NCI-H2227 treated with DMSO at 0.1 percent for 48 hours (cell line): ENCODE data around the gene KIF3C.
A peak's percentile ranks its signal among the peaks of the same experiment; 100 is the strongest.
"Not testable (repeated sequence)": the region's sequence is repeated elsewhere in the genome, so short reads cannot be mapped to it uniquely, and the experiment has no call there.

Source experiments
- DNase-seq: peaks from one replicate; lab custom pipeline; 2025; lab: John Stamatoyannopoulos, UW

The KIF3C gene

DNA sequence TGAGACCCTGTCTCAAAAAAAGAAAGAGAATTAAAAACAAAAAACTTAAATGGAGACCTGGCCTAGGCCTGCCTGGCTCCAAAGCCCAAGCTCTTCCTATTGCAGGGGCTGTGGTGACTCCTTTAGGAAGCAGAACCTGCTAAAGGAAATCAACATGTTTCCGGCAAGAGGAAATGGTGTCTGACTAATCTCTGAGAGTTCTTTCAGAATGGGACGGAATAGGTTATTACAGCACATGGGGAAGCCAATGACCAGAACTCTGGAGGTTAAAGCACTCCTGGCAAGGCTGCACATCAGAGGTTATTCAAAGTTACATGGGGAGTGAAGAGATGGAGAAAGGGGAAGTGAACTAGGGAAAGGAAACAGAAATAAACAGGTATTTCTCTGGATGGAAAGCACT, 21.4 kb downstream of the KIF3C start:
- DNase-seq, result no peak

DNA sequence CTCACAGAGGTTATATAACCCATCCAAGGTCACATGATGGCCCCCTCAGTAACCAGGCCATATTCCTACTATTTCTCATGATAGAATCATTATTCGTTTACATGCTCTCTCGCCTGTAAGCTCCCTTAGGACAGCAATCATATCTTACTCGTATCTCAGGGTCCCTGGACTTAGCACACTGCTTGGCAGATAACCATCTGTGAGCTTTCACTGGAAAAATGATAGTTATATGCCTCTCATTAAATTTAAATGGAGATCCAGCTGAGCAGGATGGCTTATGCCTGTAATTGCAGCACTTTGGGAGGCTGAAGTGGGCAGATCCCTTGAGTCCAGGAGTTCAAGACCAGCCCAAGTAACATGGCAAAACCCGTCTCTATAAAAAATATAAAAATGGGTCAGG, 21.9 kb downstream of the KIF3C start:
- peak; percentile 10 for DNase-seq

DNA sequence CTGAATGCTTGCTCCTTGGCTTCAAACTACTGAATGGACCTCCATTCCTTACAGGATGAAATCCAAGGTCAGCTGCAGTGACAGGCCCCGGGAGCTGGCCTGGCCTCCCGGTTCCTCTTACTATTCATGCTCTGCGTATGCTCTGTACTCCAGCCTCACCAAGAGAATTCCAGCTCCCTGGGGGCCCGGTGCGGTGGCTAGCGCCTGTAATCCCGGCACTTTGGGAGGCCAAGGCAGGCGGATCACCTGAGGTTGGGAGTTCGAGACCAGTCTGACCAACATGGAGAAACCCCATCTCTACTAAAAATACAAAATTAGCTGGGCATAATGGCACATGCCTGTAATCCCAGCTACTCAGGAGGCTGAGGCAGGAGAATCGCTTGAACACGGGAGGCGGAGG, 23.7 kb downstream of the KIF3C start:
- not testable (repeated sequence) for DNase-seq

DNA sequence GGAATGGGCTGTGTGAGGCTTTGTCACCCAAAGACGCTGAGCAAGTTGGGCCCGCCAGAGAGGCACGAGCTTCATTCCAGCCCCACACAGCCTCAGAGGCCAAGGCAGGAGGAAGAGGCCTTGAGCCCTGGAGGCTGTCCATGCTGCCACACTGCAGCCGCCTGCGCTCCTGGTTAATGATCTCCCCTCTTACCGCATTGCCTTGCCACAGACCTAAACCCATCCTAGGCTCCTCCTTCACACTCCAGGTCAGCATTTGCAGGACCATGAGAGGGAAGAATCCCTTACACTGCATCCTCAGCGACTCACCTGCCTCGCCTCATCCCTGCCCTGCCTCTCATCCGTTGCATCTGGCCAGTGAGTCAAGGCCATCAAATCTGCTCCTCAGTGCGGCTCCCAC, 24.6 kb downstream of the KIF3C start:
- no peak for DNase-seq

DNA sequence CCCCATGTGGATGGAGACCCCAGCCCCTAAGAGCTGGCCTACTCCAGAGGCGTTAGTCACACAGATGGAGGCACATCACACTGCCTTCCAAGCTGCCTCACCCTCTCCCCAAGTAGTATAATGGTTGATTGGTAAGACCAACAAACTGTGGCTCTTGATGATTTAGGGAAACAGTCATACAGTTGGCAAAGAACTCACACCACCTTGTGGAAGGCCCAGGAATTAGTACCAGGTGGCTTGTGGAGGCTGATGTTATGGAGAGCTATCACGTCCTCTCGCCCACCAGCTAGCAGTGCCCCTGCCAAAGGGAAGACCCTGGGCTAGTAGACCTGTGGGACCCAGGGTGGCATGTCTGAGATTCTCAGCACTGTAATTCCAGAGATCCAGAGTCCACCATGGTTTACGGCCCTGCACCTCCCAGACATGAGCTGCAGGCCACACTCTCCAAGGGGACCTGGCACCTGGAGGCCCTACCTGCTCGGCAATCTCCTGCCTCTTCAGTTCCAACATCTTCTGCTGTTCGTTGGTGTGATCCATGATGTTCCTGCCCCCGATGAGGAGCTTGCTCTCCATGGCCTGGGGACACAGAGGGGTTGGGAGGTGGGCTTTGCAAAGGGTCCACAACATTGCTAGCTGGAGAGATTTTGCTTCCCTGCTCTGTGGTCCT, 26.3 kb downstream of the KIF3C start:
- no peak for DNase-seq

DNA sequence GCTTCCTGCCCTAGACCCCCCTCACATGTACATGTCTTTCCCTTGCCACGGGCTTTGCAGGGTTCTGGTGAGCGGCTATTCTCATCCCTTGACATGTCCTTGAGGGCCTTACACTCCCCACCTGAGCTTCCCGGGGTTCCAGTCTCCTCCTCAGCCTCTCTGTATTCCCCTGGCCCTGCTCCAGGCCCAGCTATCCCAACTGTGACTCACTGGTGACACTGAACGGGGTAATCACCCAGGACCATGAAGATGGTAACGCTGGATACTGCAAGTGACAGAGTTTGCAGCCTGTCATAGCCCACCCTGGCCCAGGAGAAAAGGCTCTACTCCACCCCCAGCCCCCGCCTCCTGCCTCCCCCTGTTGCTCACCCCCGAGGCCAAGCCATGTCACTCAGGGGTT, 27.3 kb downstream of the KIF3C start:
- no peak for DNase-seq

DNA sequence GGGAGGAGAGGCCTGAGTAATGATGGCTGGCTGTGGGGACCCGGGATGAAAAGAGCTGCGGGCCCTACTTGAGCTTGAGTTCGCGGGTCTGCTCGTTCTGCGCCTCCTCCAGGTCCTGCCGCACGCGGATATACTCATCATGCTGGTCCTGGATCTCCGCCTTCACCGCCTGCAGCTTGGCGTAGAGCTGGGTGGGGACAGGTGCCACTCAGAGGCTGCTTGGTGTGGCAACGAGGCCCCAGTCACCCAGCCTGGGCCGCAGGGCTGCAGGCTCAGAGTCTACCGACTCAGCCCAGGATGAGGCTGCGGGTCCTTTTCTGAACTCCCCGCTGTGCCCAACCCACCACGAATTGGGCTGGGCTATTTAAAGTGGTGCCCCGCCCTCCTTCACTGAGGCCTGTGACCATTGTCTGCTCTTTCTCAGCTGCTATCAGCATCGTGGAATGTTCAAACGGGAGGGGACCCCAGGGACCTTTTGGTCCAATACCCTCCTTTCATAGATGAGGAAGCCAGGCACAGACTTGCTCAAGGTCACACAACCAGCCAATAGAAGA, 28.0 kb downstream of the KIF3C start:
- DNase-seq, result no peak

DNA sequence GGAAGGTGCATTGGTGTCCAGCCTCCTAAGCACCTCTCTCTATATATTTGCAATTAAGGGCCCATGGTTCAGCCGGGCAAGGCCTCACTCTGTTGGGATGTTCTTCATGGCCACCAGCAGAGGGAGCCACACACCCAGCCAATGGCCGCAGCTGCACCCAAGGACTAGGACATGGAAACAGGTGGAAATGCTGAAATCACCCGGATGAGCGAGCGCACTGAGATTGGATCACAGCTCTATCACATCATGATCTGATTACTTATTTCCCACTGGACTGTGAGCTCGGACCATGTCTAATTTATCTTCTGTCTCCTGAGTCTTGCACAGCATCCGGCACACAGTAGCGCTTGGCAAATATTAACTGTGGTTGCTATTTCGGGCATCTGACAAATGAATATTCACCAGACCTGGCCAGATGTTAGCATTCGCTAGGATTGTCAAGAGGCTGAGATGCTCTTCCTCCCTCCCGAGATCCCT, 31.2 kb downstream of the KIF3C start:
- DNase-seq, result peak; percentile 94

DNA sequence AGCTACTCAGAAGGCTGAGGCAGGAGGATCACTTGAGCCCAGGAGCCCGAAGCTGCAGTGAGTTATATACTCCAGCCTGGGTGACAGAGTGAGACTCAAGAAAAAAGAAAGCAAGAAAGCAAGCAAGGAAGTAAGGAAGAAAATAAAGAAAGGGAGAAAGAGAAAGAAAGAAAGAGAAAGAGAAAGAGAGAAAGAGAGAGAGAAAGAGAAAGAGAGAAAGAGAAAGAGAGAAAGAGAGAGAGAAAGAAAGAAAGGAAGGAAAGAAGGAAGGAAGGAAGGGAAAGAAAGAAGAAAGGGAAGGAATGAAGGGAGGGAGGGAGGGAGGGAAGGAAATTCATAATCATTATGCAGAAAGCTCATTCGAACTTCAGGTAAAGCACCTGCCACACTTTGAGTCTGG, 33.9 kb downstream of the KIF3C start:
- DNase-seq, result no peak

DNA sequence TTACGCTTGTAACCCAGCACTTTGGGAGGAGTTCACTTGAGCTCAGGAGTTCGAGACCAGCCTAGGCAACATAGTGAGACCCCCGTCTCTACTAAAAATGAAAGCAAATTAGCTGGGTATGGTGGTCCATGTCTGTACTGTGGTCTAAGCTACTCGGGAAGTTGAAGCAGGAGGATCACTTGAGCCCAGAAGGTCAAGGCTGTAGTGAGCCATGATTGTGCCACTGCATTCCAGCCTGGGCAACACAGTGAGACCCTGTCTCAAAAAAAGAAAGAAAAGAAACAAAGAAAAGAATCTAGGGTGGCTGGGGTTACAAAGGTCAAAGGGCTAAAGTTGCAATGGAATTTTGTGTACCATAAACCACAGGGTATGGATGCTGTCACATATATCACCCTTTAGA, 41.3 kb downstream of the KIF3C start:
- DNase-seq, result no peak

DNA sequence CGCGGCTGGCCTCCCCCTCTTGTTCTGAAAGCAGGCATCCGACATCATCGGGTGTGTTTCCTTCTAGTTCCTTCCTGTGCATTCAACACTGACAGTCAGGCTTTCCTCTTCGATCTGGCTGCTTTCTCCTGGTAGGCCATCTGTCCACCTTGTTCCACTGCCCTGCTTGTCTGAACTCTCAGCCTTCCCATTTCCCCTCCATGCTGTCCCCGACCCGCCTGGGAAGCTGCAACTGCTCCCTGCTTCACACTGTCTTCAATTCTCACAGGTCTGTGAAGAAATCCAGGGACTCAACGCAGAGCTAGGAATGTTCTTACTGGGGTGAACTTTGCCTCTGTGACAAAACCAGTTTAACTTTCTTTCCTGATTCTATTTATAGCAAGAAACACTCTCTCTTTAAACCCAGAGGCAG, 43.0 kb downstream of the KIF3C start:
- DNase-seq, result no peak

DNA sequence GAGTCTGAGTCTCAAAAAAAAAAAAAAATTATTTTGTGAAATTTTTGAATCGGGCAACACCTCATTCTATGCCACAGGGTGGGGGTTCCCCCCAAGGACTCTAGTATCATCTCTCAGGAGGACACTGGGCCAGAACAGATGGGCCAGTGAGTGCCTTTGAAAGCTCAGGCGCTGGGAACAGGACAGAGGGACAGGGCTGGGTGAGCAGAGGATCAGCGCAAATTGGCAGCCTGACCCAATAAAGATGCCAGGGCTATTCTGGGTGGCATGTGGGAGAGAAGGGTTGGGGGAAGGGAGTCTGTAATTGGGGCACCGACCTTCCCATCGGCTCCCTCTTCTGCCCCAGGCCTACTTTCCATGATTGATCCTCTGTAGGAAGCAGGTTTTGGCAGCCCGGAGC, 44.0 kb downstream of the KIF3C start:
- DNase-seq, result no peak

DNA sequence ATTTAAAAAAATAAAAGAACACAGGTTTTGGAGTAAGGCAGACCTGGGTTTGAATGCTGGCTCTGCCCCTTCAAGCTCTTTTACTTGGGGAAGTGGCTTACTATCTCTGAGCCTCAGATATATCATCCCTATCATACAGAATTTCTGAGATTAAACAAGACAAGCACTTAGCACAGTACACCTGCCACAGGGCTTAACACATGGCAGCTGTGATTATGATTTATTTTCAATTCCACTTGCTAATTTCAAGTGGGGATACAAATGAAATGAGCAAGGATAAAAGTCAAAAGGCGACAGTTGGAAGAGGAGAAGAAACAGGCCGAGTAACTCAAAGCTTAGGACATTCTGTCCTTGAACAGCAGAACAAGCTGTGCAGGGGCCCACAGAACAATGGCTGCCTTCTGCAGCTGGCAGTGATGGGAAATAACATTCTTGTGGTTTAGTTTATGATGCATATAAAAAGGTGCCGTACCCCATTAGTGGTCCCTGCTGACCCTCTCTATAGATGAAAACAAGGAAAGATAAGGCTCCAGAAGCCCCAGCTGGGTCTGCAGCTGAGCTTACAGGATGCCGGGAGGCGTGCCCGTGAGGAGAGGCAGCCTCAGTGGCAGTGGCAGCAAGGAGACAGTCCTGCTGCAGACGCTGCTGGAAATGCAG, 45.3 kb downstream of the KIF3C start:
- DNase-seq, result no peak

DNA sequence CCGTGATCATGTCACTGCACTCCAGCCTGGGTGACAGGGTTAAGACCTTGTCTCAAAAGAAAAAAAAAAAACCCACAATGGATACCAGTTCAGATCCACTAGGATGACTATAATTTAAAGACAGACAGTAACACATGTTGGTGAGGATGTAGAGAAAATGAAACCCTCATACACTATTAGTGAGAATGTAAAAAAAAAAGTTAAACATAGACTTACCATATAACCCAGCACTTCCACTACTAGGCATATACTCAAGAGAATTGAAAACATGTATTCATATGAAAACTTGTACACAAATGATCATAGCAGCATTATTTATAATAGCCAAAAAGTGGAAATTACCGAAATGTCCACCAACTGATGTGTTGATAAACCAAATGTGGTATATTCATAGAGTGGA, 48.7 kb downstream of the KIF3C start:
- no peak for DNase-seq

DNA sequence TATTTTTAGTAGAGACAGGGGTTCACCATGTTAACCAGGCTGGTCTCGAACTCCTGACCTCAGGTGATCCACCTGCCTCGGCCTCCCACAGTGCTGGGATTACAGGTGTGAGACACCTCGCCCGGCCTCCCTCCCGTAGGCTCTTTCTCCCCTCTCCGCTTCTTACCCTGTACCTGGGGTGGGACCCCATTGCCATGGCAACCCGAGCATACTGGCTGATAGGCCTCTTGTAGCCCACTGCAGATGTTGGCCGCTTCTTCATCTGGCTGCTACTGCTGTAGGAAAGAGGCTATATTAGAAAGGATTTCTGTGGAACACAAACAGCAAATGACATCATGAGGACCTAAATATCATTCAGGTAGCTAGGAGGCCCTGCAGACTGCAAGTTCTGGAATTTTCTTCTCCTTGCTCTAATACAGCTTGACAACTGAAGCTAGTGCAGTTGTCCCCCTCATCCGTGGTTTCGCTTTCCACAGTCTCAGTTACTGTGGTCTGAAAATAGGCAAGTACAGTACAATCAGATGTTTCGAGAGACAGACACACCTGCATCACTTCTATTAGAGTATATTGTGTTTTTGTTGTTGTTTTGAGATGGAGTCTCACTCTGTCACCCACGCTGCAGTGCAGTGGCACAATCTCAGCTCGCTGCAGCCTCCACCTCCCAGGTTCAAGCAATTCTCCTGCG, 52.4 kb downstream of the KIF3C start:
- no peak for DNase-seq

DNA sequence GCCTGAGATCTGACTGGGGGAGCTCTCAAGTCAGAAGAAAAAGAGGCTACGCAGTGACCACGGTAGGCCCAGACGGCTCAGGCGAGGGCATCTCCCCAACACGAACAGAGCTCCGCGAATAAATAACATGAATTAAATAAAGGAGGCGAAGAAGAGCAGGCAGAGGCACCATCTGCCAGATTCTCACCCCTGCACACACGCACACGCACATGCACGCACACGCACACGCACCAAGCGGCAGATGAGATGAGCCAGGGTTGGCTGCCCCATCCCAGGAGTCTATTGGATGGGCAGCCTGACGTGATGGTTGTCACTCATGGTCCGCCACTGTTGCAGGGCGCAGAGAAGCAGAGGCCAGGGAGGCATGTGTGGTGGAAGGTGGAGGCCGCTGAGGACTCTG, 53.6 kb downstream of the KIF3C start:
- no peak for DNase-seq

DNA sequence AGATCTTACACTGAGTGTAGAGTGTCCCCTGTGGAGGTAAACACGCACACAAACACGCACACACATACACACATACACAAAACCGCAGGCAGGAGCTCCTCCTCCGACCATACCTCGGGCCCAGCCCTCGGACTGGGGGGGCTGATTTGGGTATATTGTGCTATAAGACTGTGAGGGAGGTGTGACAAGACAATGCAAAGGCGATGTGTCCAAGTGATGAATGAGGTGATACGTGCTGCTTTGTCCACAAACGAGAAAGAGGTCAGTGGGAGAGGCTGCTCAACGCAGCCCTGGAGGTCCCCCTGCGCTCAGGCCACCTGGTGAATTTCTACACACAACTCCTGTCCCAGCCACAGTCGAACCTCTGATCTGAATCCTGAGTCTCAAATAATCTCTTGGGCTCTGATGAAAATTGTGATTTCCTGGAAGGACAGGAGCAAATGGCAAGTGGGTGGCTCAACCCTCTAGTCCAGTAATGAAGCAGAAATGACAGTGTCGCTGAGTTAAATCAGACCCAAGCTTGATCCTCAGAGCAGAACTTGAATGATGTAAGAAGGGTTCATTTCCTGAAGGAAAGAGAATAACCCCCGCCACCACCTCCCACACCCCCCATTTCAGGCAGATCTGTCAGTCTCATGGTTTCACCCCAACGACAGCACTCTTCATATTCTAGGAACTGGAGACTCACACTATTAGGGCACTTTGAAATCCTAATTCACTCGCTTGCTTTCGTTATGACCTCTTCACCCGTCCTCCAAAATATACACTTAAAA, 55.1 kb downstream of the KIF3C start:
- DNase-seq, result no peak

DNA sequence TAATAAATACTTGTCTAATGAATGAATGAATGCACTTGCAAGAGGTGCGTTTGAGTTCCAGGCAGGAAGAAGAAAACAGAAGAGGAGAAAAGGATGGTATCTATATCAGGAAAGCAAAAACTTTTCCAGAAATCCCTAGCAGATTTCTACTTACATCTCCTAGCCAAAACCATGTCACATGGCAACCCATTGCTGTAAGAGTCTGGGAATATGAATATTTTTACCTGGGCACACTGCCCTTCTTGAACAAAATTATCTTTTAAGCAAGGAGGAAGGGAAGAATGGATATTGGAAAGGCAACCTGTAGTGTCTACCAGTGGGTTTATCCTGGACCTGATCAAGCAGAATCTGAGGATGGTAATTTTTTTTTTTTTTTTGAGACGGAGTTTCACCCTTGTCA, 59.8 kb downstream of the KIF3C start:
- DNase-seq, result no peak

DNA sequence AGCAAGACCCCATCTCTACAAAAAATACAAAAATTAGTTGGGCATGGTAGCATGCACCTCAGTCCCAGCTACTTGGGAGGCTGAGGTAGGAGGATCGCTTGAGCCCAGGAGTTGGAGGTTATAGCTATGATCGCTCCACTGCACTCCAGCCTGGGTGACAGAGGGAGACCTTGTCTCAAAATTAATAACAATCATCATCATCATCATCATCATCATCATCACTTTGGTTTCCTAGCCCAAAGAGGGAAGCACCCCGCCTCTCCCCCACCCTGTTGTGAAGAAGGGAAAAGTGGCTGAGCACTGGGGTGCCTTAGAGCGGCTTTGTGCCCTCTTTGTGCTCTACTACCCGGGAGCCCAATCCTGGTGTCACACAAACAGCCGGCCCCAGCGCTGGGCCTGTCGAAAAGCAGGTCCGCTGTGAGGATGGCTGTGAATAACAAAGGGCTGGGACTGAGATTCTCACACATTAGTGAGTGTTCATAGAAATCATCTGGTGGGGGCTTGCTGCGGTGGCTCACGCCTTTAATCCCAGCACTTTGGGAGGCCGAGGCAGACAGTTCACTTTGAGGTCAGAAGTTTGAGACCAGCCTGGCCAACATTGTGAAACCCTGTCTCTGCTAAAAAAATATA, 61.4 kb downstream of the KIF3C start:
- no peak for DNase-seq

DNA sequence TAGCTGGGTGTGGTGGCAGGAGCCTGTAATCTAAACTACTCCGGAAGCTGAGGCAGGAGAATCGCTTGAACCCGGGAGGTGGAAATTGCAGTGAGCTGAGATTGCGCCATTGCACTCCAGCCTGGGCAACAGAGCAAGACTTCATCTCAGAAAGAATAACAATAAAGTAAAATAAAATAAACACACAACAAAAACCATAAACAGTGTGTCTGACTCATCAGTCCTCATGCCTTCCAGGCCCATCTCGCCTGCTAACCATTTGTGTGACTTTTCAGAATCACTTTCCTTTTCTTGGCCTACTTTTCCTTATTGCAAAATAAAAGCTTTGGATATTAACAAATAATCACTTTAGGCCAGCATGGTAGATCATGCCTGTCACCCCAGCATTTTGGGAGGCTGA, 62.0 kb downstream of the KIF3C start:
- DNase-seq, result no peak

DNA sequence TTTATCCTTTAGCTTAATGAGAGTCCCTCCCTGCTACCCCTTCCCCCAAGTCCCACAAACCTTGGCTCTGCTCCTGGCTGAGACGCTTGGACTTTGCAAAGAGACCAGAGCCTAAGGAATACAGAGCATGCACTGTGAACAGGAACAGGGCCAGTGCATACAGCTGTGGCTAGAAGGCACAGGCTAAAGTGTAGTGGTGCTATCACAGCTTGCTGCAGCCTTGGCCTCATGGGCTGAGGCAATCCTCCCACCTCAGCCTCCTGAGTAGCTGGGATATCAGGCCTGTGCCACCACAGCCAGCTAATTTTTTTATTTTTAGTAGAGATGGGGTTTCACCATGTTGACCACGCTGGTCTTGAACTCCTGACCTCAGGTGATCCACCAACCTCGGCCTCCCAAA, 64.5 kb downstream of the KIF3C start:
- DNase-seq, result no peak

DNA sequence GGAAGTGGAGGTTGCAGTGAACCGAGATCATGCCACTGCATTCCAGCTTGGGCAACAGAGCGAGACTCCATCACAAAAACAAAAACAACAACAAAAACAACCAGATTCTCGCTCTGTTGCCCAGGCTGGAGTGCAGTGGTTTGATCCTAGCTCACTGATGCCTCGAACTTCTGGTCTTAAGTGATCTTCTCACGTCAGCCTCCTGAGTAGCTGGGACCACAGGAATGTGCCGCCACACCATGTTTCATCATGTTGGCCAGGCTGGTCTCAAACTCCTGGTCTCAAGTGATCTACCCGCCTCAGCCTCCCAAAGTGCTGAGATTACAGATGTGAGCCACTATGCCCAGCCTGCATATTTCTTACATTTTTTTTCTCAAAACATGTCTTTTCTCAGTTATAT, 64.9 kb downstream of the KIF3C start:
- not testable (repeated sequence) for DNase-seq
